Measurements from ENCODE around the gene CENPVL3.

CENPVL3 gene

DNA sequence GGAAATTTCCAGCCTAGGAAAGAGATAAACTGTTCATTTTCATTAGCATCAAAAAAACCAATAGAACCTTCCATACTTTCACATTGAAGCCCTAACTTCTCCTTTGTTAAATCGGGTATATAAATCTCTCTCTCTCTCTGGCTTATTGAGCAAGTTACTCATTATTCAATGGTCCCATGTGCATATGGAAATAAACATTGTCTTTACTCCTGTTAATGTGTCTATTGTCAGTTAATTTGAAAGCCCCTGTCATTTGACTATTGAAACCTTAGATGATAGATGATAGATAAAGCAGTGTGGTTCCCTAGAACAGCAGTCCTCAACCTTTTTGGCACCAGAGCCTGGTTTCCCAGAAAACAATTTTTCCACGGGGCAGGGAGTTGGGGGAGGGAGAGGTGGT lies 46.8 kb downstream of the CENPVL3 start:
- Histone ChIP-seq H3K9me3 (ENCODE audit: control insufficient read depth, low read length) (no peaks in the 10 kb centered on the region), H3K27me3 (ENCODE audit: control insufficient read depth, insufficient read depth, low read length, poor library complexity, severe bottlenecking) (no peaks in the 10 kb centered on the region), H3K4me3 (ENCODE audit: insufficient read depth, low read depth, low read length) (no peak overlapping the region), H3K36me3 (ENCODE audit: control insufficient read depth, insufficient read depth, low read length) (no peaks in the 10 kb centered on the region), H3K27ac (ENCODE audit: insufficient read depth, low read depth, low read length, poor library complexity, severe bottlenecking) (no peak overlapping the region), H3K4me1 (ENCODE audit: control insufficient read depth, insufficient read depth, low read length) (no peaks in the 10 kb centered on the region)
- WGBS, 2 experiments: 85 to 92% methylated on average over 2 of the region's 2 CpGs

DNA sequence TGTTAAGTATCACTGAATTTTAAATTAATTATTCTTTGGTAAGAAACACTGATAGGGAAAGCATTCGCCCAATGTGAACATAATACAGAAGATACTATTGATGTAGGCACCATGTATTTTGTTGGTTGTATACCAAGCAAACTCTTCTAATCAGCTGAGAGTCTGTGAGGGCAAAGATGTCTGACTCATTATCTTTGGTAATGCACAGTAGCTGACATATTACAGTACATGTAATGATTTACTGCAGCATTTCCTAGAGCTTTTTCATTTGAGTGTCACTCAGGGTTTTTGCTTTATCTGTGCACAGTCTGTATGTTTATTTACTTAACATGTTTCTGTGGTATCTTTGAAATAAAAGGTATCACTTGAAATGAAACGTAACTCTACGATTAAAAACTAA lies 49.2 kb downstream of the CENPVL3 start:
- no peak overlapping the region for H3K27ac ChIP-seq (ENCODE audit: insufficient read depth, low read depth, low read length, poor library complexity, severe bottlenecking)
- H3K4me3 ChIP-seq (ENCODE audit: insufficient read depth, low read depth, low read length): no peak overlapping the region
- H3K27me3 ChIP-seq (ENCODE audit: control insufficient read depth, insufficient read depth, low read length, poor library complexity, severe bottlenecking): no peaks in the 10 kb centered on the region
- no peaks in the 10 kb centered on the region for H3K36me3 ChIP-seq (ENCODE audit: control insufficient read depth, insufficient read depth, low read length)
- H3K4me1 ChIP-seq (ENCODE audit: control insufficient read depth, insufficient read depth, low read length): no peaks in the 10 kb centered on the region
- 100% methylated on average over 1 of the region's 3 CpGs for WGBS, 2 experiments
- H3K9me3 ChIP-seq (ENCODE audit: control insufficient read depth, low read length): no peaks in the 10 kb centered on the region

DNA sequence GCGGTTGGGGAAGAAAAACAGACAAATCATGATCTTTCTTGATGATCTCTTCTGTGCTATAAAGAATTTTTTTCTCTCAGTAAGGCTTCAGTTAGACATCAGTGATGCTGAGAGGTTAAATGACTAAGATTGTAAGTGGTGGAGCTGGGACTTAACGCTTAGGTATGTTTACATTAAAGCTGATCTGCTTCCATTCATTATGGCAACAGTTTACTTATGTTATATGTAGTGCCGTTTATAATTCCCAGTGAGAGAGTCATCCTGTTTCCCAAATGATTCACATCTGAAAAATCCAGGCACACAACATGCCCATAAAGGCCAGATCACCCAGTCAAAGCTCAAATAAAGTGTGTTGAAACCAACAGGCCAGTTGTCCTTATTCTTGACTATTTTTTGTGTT lies 50.1 kb downstream of the CENPVL3 start:
- H3K27ac ChIP-seq (ENCODE audit: insufficient read depth, low read depth, low read length, poor library complexity, severe bottlenecking): no peak overlapping the region
- H3K9me3 ChIP-seq (ENCODE audit: control insufficient read depth, low read length): no peaks in the 10 kb centered on the region
- no peaks in the 10 kb centered on the region for H3K27me3 ChIP-seq (ENCODE audit: control insufficient read depth, insufficient read depth, low read length, poor library complexity, severe bottlenecking)
- 80 to 100% methylated on average over 2 to 3 of the region's 3 CpGs for WGBS, 2 experiments
- H3K4me3 ChIP-seq (ENCODE audit: insufficient read depth, low read depth, low read length): no peak overlapping the region
- H3K36me3 ChIP-seq (ENCODE audit: control insufficient read depth, insufficient read depth, low read length): no peaks in the 10 kb centered on the region
- H3K4me1 ChIP-seq (ENCODE audit: control insufficient read depth, insufficient read depth, low read length): no peaks in the 10 kb centered on the region
